Fibroblast of lung (primary cell): ENCODE results near the gene CRYBB1. TPM values are rescaled to one million over a fixed set of nuclear protein-coding genes. Genes with fewer than 3 reads are reported as not detected.
"Not testable (repeated sequence)": the region's sequence is repeated elsewhere in the genome, so short reads cannot be mapped to it uniquely, and the experiment has no call there.

ENCODE experiments used
- DNase-seq, 2 donors: peaks; one replicate each; pipeline versions ENCODE4 v3.0.0 to v3.0.0-alpha.2; 2010; ENCODE audit warnings: low read depth in 2 of 2
- H2AFZ ChIP-seq: 2 replicates; pipeline ENCODE4 v1.5.1; 2012; ENCODE audit warnings: low read length, control low read depth, inconsistent platforms
- H3K27ac ChIP-seq: 2 replicates; pipeline ENCODE4 v1.5.1; 2011; ENCODE audit warnings: low read length, control low read depth; ENCODE audit not compliant: insufficient read depth
- H3K27me3 ChIP-seq: 2 replicates; pipeline ENCODE4 v1.5.1; 2011; ENCODE audit warnings: mild to moderate bottlenecking, low read length; ENCODE audit not compliant: control insufficient read depth, insufficient read depth
- H3K36me3 ChIP-seq: 2 replicates; pipeline ENCODE4 v1.5.1; 2011; ENCODE audit warnings: low read length; ENCODE audit not compliant: control insufficient read depth, insufficient read depth
- H3K4me1 ChIP-seq: 2 replicates; pipeline ENCODE4 v1.5.1; 2011; ENCODE audit warnings: low read length; ENCODE audit not compliant: control insufficient read depth, insufficient read depth; ENCODE audit errors: extremely low read depth
- H3K4me2 ChIP-seq: 2 replicates; pipeline ENCODE4 v1.5.1; 2011; ENCODE audit warnings: low read length, control low read depth; ENCODE audit not compliant: insufficient read depth; ENCODE audit errors: extremely low read depth
- H3K4me3 ChIP-seq, 4 experiments: fragments of 200-600 bp in 1 of 4; sonication (generic) in 1 of 4; replicated peaks in 1 of 4; 2 replicates each; pipeline ENCODE4 v1.5.1; 2011 to 2016; ENCODE audit warnings: low read length in 4 of 4, low read depth in 3 of 4, mild to moderate bottlenecking in 3 of 4, control low read depth in 2 of 4, inconsistent platforms in 1 of 4, mixed read lengths in 1 of 4; ENCODE audit not compliant: insufficient read depth in 1 of 4; ENCODE audit errors: control extremely low read depth in 1 of 4
- H3K79me2 ChIP-seq: 2 replicates; pipeline ENCODE4 v1.5.1; 2012; ENCODE audit warnings: mild to moderate bottlenecking, low read length, inconsistent platforms; ENCODE audit not compliant: control insufficient read depth, insufficient read depth
- H3K9ac ChIP-seq: 2 replicates; pipeline ENCODE4 v1.5.1; 2011; ENCODE audit warnings: mild to moderate bottlenecking, low read length, control low read depth; ENCODE audit not compliant: insufficient read depth
- H3K9me3 ChIP-seq: 2 replicates; pipeline ENCODE4 v1.5.1; 2012; ENCODE audit warnings: low read depth, low read length; ENCODE audit not compliant: control insufficient read depth, insufficient read depth
- H4K20me1 ChIP-seq: 2 replicates; pipeline ENCODE4 v1.5.1; 2011; ENCODE audit warnings: low read length; ENCODE audit not compliant: control insufficient read depth, insufficient read depth; ENCODE audit errors: extremely low read depth
- EZH2 ChIP-seq: IDR thresholded peaks from 2 replicates; pipeline ENCODE4 v1.5.1; 2012; ENCODE audit warnings: low read length, control low read depth, mild to moderate bottlenecking; ENCODE audit errors: missing control alignments
- polyA plus RNA-seq, 2 donors: library from polyadenylated mRNA; depleted of rRNA in 1 of 2; stranded (reverse) in 1 of 2; unstranded in 1 of 2; fragments of >200 nt; gene quantifications; 2 replicates each; pipeline ENCODE4 v1.2.1, GENCODE V29; 2011 to 2012; ENCODE audit warnings: missing spikeins in 1 of 2
- total RNA-seq: library from RNA; depleted of rRNA; stranded (reverse); fragments of >200 nt; gene quantifications from 2 replicates; pipeline ENCODE4 v1.2.1, GENCODE V29; 2014
- TF ChIP-seq, protein P1 (sequence below), 2 donors: IDR thresholded peaks in 1 of 2; conservative IDR thresholded peaks in 1 of 2; 1 replicate in 1 of 2; 2 replicates in 1 of 2; pipeline ENCODE4 v1.5.1; 2011 to 2012; ENCODE audit warnings: low read length in 2 of 2, control low read depth in 1 of 2, inconsistent platforms in 1 of 2, low read depth in 1 of 2, mild to moderate bottlenecking in 1 of 2

CRYBB1 gene
- total and polyA plus RNA-seq, 2 donors (not counting 1 experiment from before 2014, with no cell fraction given): not detected

DNA sequence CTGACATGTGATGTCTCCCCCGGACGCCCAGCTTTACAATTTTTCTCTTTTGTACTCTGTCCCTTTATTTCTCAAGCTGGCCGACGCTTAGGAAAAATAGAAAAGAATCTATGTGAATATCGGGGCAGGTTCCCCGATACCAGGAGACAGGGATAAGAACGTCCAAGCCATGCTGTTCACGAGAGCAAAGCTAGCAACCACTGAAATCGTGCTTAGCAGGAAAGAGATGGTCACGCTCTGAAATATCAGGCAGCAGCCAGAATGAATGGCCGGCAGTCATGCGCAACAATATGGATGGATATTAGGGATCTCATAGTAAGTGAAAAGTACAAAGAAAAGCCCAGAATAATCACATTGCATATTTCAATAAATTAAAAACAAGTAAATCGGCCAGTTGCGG is 3.5 kb downstream of the CRYBB1 start:
- Histone ChIP-seq H3K4me2 (no peak overlapping the region), H3K79me2 (no peaks in the 10 kb centered on the region), H3K4me1 (peaks cover 15% of the 10 kb centered on the region), H3K9ac (no peak overlapping the region), H3K27me3 (no peaks in the 10 kb centered on the region), H2AFZ (no peak overlapping the region), H3K4me3 (no peak overlapping the region), H3K9me3 (no peaks in the 10 kb centered on the region), H3K27ac (no peak overlapping the region), H4K20me1 (no peaks in the 10 kb centered on the region), H3K36me3 (no peaks in the 10 kb centered on the region)
- TF ChIP-seq, protein P1, sequence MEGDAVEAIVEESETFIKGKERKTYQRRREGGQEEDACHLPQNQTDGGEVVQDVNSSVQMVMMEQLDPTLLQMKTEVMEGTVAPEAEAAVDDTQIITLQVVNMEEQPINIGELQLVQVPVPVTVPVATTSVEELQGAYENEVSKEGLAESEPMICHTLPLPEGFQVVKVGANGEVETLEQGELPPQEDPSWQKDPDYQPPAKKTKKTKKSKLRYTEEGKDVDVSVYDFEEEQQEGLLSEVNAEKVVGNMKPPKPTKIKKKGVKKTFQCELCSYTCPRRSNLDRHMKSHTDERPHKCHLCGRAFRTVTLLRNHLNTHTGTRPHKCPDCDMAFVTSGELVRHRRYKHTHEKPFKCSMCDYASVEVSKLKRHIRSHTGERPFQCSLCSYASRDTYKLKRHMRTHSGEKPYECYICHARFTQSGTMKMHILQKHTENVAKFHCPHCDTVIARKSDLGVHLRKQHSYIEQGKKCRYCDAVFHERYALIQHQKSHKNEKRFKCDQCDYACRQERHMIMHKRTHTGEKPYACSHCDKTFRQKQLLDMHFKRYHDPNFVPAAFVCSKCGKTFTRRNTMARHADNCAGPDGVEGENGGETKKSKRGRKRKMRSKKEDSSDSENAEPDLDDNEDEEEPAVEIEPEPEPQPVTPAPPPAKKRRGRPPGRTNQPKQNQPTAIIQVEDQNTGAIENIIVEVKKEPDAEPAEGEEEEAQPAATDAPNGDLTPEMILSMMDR (conservative IDR thresholded peaks at IDR 0.05 in 1 of 2, IDR thresholded peaks at IDR 0.05 in 1 of 2; ENCODE audit: low read depth in 1 of 2, low read length in 2 of 2): no peak
- no peak for TF ChIP-seq EZH2
- no peak for DNase-seq

DNA sequence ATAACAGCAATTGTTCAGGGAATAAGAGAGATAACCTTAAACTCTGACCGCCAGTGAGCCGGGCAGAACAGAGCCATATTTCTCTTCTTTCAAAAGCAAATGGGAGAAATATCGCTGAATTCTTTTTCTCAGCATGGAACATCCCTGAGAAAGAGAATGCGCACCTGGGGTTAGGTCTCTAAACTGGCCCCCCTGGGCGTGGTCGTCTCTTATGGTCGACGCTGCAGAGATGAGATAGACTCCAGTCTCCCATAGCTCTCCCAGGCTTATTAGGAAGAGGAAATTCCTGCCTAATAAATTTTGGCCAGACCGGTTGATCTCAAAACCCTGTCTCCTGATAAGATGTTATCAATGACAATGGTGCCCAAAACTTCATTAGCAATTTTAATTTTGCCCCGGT is 4.1 kb downstream of the CRYBB1 start:
- H3K79me2 ChIP-seq, H3K9me3 ChIP-seq, H3K36me3 ChIP-seq, H3K9ac ChIP-seq, H3K4me3 ChIP-seq, DNase-seq, H3K4me2 ChIP-seq, H2AFZ ChIP-seq, H4K20me1 ChIP-seq, H3K27ac ChIP-seq, H3K27me3 ChIP-seq: not testable (repeated sequence)
- peaks cover 15% of the 10 kb centered on the region for H3K4me1 ChIP-seq

DNA sequence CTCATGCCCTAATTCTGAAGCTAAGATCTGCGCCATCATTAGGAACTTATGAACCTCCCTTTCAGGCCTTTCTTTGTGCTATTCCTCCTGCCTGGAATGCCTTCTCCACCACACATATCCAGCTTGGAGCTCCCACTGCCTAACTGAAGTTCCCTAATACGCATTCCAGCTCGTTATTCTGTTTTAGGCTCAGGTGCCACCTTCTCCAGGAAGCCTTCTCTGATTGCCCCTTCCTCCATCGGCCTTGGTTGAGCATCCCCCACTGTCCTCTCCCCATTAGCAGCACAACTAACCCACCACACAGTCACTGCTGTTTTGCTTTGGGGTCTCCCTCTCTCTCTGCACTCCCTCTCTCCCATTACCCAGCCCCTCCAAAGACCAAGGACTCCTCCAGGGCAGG is 5.2 kb downstream of the CRYBB1 start:
- no peaks in the 10 kb centered on the region for H3K79me2 ChIP-seq
- no peaks in the 10 kb centered on the region for H4K20me1 ChIP-seq
- no peak overlapping the region for H2AFZ ChIP-seq
- H3K9me3 ChIP-seq: no peaks in the 10 kb centered on the region
- H3K4me2 ChIP-seq: no peak overlapping the region
- H3K27ac ChIP-seq: no peak overlapping the region
- H3K4me1 ChIP-seq: peaks cover 13% of the 10 kb centered on the region
- H3K4me3 ChIP-seq: no peak overlapping the region
- no peak overlapping the region for H3K9ac ChIP-seq
- no peak for DNase-seq
- TF ChIP-seq, protein P1 (conservative IDR thresholded peaks at IDR 0.05 in 1 of 2, IDR thresholded peaks at IDR 0.05 in 1 of 2; ENCODE audit: low read depth in 1 of 2, low read length in 2 of 2): no peak
- no peak for TF ChIP-seq EZH2
- no peaks in the 10 kb centered on the region for H3K27me3 ChIP-seq
- no peaks in the 10 kb centered on the region for H3K36me3 ChIP-seq

DNA sequence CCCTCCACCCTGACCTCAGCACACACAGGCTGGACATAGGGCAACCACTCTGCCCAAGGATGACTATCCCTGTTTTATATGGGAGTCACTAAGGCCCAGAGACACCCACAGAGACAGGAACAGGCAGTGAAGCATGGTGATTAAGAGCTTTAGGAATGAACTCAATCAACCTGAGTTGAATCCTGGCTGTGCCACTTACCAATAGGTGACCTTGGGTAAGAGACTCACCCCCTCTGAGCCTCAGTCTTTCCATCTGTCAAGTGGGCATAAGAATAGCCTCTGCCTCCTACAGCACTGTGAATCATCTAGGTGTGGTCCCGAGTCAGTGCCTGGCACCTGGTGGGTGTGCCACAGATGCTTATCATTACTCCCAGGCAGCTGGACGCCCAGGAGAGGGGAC is 6.8 kb downstream of the CRYBB1 start:
- Histone ChIP-seq H3K4me1 (peaks cover 10% of the 10 kb centered on the region), H3K36me3 (no peaks in the 10 kb centered on the region), H4K20me1 (no peaks in the 10 kb centered on the region), H3K27me3 (no peaks in the 10 kb centered on the region), H2AFZ (no peak overlapping the region), H3K4me2 (no peak overlapping the region), H3K9me3 (no peaks in the 10 kb centered on the region), H3K27ac (peak overlapping the region; percentile 60), H3K79me2 (no peaks in the 10 kb centered on the region), H3K9ac (no peak overlapping the region), H3K4me3 (no peak overlapping the region)
- peak in 1 of 2 donors; percentile 60 for DNase-seq
- TF ChIP-seq, protein P1 (conservative IDR thresholded peaks at IDR 0.05 in 1 of 2, IDR thresholded peaks at IDR 0.05 in 1 of 2; ENCODE audit: low read depth in 1 of 2, low read length in 2 of 2): no peak
- no peak for TF ChIP-seq EZH2
